Fibroblast of lung (primary cell): Measurements from ENCODE around the gene TTI1.

Experiments
- CTCF ChIP-seq, 2 donors: IDR thresholded peaks in 1 of 2; conservative IDR thresholded peaks in 1 of 2; 1 replicate in 1 of 2; 2 replicates in 1 of 2; pipeline ENCODE4 v1.5.1; 2011 to 2012; ENCODE audit warnings: low read length in 2 of 2, control low read depth in 1 of 2, inconsistent platforms in 1 of 2, low read depth in 1 of 2, mild to moderate bottlenecking in 1 of 2
- EZH2 ChIP-seq: IDR thresholded peaks from 2 replicates; pipeline ENCODE4 v1.5.1; 2012; ENCODE audit warnings: low read length, control low read depth, mild to moderate bottlenecking; ENCODE audit errors: missing control alignments

- TF ChIP-seq EZH2, result no peak
- no peak for TF ChIP-seq CTCF (conservative IDR thresholded peaks at IDR 0.05 in 1 of 2, IDR thresholded peaks at IDR 0.05 in 1 of 2; ENCODE audit: low read depth in 1 of 2, low read length in 2 of 2)
Observed at GRCh38 chr20:37944456-37944981, 88.7 kb downstream of the TTI1 start.
